ENCODE measurements around the gene FLNB. TPM values are rescaled to one million over a fixed set of nuclear protein-coding genes. Genes with fewer than 3 reads are reported as not detected.

Gene FLNB
- total and polyA plus RNA-seq, 9 of the 15 experiments (the other 6 are each of a cell fraction or from before 2014, with no cell fraction given), result 9.4 to 48.1 (median 25.6) TPM

DNA sequence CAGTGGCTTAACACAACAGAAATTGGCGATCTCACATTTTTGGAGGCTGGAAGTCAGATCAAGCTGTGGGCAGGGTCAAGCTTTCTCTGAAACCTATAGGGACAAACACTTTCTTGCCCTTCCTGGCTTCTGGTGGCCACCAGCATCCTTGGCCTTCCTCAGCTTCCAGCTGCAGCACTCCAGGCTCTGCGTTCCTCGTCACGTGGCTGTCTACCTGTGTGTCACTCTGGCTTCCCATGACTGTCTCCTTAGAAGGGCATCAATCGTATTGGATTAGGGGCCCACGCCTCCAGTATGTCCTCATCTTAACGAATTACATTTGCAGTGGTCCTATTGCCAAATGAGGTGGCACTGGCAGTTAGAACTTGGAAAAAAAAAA is 176.7 kb downstream of the FLNB start:
- Histone ChIP-seq H3K36me3 (ENCODE audit: control insufficient read depth, insufficient read depth, low read length) (no peaks in the 10 kb centered on the region), H2AFZ (ENCODE audit: low read depth, low read length) (no peak overlapping the region), H3K9me3 (replicated peaks; ENCODE audit: control insufficient read depth, insufficient read depth, low read depth, low read length) (no peaks in the 10 kb centered on the region), H3K79me2 (ENCODE audit: control insufficient read depth, insufficient read depth, low read length) (no peaks in the 10 kb centered on the region), H3K4me1 (replicated peaks in 1 of 2; ENCODE audit: control insufficient read depth in 2 of 2, insufficient read depth in 2 of 2, low read length in 2 of 2) (peaks cover 4 to 13% of the 10 kb centered on the region in 2 experiments), H3K9me1 (ENCODE audit: control insufficient read depth, insufficient read depth, low read length) (no peaks in the 10 kb centered on the region), H3K9ac (ENCODE audit: insufficient read depth in 1 of 2, low read depth in 2 of 2, low read length in 2 of 2) (no peak overlapping the region), H3K27ac (ENCODE audit: extremely low read depth, low read depth, low read length) (no peak overlapping the region), H3K4me3 (no peak overlapping the region), H4K20me1 (replicated peaks; ENCODE audit: control insufficient read depth, insufficient read depth, low read length) (no peaks in the 10 kb centered on the region), H3K4me2 (ENCODE audit: insufficient read depth, low read length) (no peak overlapping the region), H3K27me3 (ENCODE audit: control insufficient read depth in 2 of 2, insufficient read depth in 2 of 2, low read length in 2 of 2) (no peaks in the 10 kb centered on the region)
- CTCF ChIA-PET (ENCODE audit: low intra/inter-chr PET ratio), result no interaction called here
- FAIRE-seq, result no peak
- no peak for ATAC-seq
- in situ Hi-C loops (cut with MboI) (loop anchor here (5.0 to 10.0 kb wide), 3 partner anchors 122 to 350 kb away; partner anchors contain the start of genes ACOX2, HTD2 and RPP14), intact Hi-C loops (cut with micrococcal nuclease) (loop anchor here (5.0 kb wide), 1 partner anchor 347 kb away; no protein-coding TSS in a partner anchor)
- 40% methylated on average over 6 of the region's 7 CpGs for WGBS (ENCODE audit: insufficient coverage, low coverage, missing lambda C conversion rate)
- BruUV-seq (replicated peaks), result no TSS peak
- POLR2A ChIA-PET, result interaction anchor here (0.7 kb wide), 1 partner anchor 216 kb away, joined by 3 read pairs; no protein-coding TSS in a partner anchor
- no peak for DNase-seq (ENCODE audit: extremely low read depth in 1 of 4, low spot score in 3 of 4)
- no peak for TF ChIP-seq ZNF431 (CRISPR knock-in tag; IDR thresholded peaks at IDR 0.05)
- TF ChIP-seq PTBP1 (IDR thresholded peaks at IDR 0.05; ENCODE audit: low read depth, low read length), result no peak
- TF ChIP-seq MYNN (IDR thresholded peaks at IDR 0.05), result no peak
- TF ChIP-seq MYNN (CRISPR knock-in tag; IDR thresholded peaks at IDR 0.05), result no peak
- TF ChIP-seq POU5F1 (IDR thresholded peaks at IDR 0.05; ENCODE audit: borderline replicate concordance, low read depth, low read length, partially characterized antibody), result no peak
- no peak for TF ChIP-seq TFAM (CRISPR knock-in tag; conservative IDR thresholded peaks at IDR 0.05)
- TF ChIP-seq, protein P1, sequence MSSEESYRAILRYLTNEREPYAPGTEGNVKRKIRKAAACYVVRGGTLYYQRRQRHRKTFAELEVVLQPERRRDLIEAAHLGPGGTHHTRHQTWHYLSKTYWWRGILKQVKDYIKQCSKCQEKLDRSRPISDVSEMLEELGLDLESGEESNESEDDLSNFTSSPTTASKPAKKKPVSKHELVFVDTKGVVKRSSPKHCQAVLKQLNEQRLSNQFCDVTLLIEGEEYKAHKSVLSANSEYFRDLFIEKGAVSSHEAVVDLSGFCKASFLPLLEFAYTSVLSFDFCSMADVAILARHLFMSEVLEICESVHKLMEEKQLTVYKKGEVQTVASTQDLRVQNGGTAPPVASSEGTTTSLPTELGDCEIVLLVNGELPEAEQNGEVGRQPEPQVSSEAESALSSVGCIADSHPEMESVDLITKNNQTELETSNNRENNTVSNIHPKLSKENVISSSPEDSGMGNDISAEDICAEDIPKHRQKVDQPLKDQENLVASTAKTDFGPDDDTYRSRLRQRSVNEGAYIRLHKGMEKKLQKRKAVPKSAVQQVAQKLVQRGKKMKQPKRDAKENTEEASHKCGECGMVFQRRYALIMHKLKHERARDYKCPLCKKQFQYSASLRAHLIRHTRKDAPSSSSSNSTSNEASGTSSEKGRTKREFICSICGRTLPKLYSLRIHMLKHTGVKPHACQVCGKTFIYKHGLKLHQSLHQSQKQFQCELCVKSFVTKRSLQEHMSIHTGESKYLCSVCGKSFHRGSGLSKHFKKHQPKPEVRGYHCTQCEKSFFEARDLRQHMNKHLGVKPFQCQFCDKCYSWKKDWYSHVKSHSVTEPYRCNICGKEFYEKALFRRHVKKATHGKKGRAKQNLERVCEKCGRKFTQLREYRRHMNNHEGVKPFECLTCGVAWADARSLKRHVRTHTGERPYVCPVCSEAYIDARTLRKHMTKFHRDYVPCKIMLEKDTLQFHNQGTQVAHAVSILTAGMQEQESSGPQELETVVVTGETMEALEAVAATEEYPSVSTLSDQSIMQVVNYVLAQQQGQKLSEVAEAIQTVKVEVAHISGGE (CRISPR knock-in tag; IDR thresholded peaks at IDR 0.05), result no peak
- TF ChIP-seq, protein P2, sequence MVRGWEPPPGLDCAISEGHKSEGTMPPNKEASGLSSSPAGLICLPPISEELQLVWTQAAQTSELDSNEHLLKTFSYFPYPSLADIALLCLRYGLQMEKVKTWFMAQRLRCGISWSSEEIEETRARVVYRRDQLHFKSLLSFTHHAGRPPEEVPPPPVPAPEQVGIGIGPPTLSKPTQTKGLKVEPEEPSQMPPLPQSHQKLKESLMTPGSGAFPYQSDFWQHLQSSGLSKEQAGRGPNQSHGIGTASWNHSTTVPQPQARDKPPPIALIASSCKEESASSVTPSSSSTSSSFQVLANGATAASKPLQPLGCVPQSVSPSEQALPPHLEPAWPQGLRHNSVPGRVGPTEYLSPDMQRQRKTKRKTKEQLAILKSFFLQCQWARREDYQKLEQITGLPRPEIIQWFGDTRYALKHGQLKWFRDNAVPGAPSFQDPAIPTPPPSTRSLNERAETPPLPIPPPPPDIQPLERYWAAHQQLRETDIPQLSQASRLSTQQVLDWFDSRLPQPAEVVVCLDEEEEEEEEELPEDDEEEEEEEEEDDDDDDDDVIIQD (CRISPR knock-in tag; IDR thresholded peaks at IDR 0.05), result no peak
- TF ChIP-seq CHD1 (IDR thresholded peaks at IDR 0.05; ENCODE audit: low read length), result no peak
- no peak for TF ChIP-seq CHD4 (IDR thresholded peaks at IDR 0.05; ENCODE audit: insufficient read depth, insufficient replicate concordance, low read depth, low read length, poor library complexity, severe bottlenecking)
- TF ChIP-seq, protein P3, sequence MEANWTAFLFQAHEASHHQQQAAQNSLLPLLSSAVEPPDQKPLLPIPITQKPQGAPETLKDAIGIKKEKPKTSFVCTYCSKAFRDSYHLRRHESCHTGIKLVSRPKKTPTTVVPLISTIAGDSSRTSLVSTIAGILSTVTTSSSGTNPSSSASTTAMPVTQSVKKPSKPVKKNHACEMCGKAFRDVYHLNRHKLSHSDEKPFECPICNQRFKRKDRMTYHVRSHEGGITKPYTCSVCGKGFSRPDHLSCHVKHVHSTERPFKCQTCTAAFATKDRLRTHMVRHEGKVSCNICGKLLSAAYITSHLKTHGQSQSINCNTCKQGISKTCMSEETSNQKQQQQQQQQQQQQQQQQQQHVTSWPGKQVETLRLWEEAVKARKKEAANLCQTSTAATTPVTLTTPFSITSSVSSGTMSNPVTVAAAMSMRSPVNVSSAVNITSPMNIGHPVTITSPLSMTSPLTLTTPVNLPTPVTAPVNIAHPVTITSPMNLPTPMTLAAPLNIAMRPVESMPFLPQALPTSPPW (CRISPR knock-in tag; IDR thresholded peaks at IDR 0.05), result no peak
- TF ChIP-seq YBX1 (IDR thresholded peaks at IDR 0.05), result no peak
- no peak for TF ChIP-seq SP1 (CRISPR knock-in tag; IDR thresholded peaks at IDR 0.05)
- no peak for TF ChIP-seq PRMT5 (CRISPR knock-in tag; IDR thresholded peaks at IDR 0.05)
- TF ChIP-seq SMC3 (conservative IDR thresholded peaks at IDR 0.05; ENCODE audit: insufficient read depth, low read depth, low read length), result no peak
- no peak for TF ChIP-seq ZNF143 (CRISPR knock-in tag; IDR thresholded peaks at IDR 0.05)
- no peak for TF ChIP-seq POLR2AphosphoS2 (IDR thresholded peaks at IDR 0.05; ENCODE audit: low read length)

Data from K562 (cell line).